Left kidney (tissue), 2 donors: ENCODE results near the gene TRAF3. TPM values are rescaled to one million over a fixed set of nuclear protein-coding genes. Genes with fewer than 3 reads are reported as not detected.
"Not testable (repeated sequence)": the region's sequence is repeated elsewhere in the genome, so short reads cannot be mapped to it uniquely, and the experiment has no call there.

Experiments
- DNase-seq: peaks from one replicate; pipeline ENCODE4 v3.0.0-alpha.2; 2013
- polyA plus RNA-seq: library from polyadenylated mRNA; unstranded; fragments of 120-200 nt; gene quantifications from one replicate; pipeline ENCODE4 v1.2.1, GENCODE V29; 2013; ENCODE audit not compliant: insufficient read length

The TRAF3 gene
- polyA plus RNA-seq, 1 donor, result 17.7 TPM

GRCh38 chr14:102888748-102889147, 111.5 kb downstream of the TRAF3 start:
- no peak for DNase-seq

- no peak for DNase-seq
These were observed 112.4 kb downstream of the TRAF3 start for GRCh38 chr14:102889615-102890014.

- DNase-seq, result no peak
These were observed 113.9 kb downstream of the TRAF3 start for GRCh38 chr14:102891111-102891510.

- DNase-seq, result no peak
These were observed 114.3 kb downstream of the TRAF3 start for GRCh38 chr14:102891556-102891955.

- DNase-seq, result no peak
These were observed 115.4 kb downstream of the TRAF3 start for GRCh38 chr14:102892651-102893050.

GRCh38 chr14:102893452-102893851, 116.2 kb downstream of the TRAF3 start:
- peak; percentile 5 for DNase-seq

GRCh38 chr14:102896735-102897134, 119.5 kb downstream of the TRAF3 start:
- not testable (repeated sequence) for DNase-seq

- DNase-seq, result no peak
These were observed 120.2 kb downstream of the TRAF3 start for GRCh38 chr14:102897299-102898027.

GRCh38 chr14:102898298-102898697, 121.0 kb downstream of the TRAF3 start:
- no peak for DNase-seq

- DNase-seq, result no peak
These were observed 121.7 kb downstream of the TRAF3 start for GRCh38 chr14:102898776-102899515.

GRCh38 chr14:102899516-102899900, 122.3 kb downstream of the TRAF3 start:
- no peak for DNase-seq

GRCh38 chr14:102900631-102901571, 123.7 kb downstream of the TRAF3 start:
- DNase-seq, result no peak

- no peak for DNase-seq
These were observed 124.4 kb downstream of the TRAF3 start for GRCh38 chr14:102901633-102902032.

- DNase-seq, result no peak
These were observed 124.8 kb downstream of the TRAF3 start for GRCh38 chr14:102902086-102902485.

- DNase-seq, result no peak
These were observed 125.4 kb downstream of the TRAF3 start for GRCh38 chr14:102902523-102903247.

- DNase-seq, result no peak
These were observed 126.1 kb downstream of the TRAF3 start for GRCh38 chr14:102903248-102903888.

- no peak for DNase-seq
These were observed 126.8 kb downstream of the TRAF3 start for GRCh38 chr14:102903889-102904512.

GRCh38 chr14:102905116-102906108, 128.2 kb downstream of the TRAF3 start:
- DNase-seq, result no peak

- no peak for DNase-seq
These were observed 129.5 kb downstream of the TRAF3 start for GRCh38 chr14:102906616-102907302.
